HepG2 (cell line): Measurements from ENCODE around the gene CCDC154. TPM values are rescaled to one million over a fixed set of nuclear protein-coding genes. Genes with fewer than 3 reads are reported as not detected.

Experiments
- AGO2 ChIP-seq: fragments of 200-400 bp; formaldehyde crosslinking; optimal IDR thresholded peaks from 2 replicates; pipeline ENCODE3; 2017; ENCODE audit warnings: mild to moderate bottlenecking, low read depth, low read length, moderate library complexity
- ATAD3A ChIP-seq: sonication (generic); formaldehyde crosslinking; IDR thresholded peaks from 2 replicates; pipeline ENCODE4 v1.4.0; 2020; ENCODE audit warnings: missing genetic modification reagents
- CAMTA2 ChIP-seq: sonication (generic); formaldehyde crosslinking; IDR thresholded peaks from 2 replicates; pipeline ENCODE4 v1.4.0; 2020; ENCODE audit warnings: mild to moderate bottlenecking, missing genetic modification reagents, borderline replicate concordance
- CCAR2 ChIP-seq: fragments of 200-400 bp; formaldehyde crosslinking; optimal IDR thresholded peaks from 2 replicates; pipeline ENCODE3; 2018; ENCODE audit warnings: low read depth, mild to moderate bottlenecking, low read length, moderate library complexity
- HOXA5 ChIP-seq: sonication (generic); formaldehyde crosslinking; IDR thresholded peaks from 2 replicates; pipeline ENCODE4 v1.4.0; 2020; ENCODE audit warnings: missing genetic modification reagents
- IRX3 ChIP-seq: sonication (generic); formaldehyde crosslinking; IDR thresholded peaks from 2 replicates; pipeline ENCODE4 v1.8.1; 2023; ENCODE audit warnings: mild to moderate bottlenecking, low read depth, missing genetic modification reagents, borderline replicate concordance
- MEIS2 ChIP-seq: sonication (generic); formaldehyde crosslinking; IDR thresholded peaks from 2 replicates; pipeline ENCODE4 v1.9.0; 2021; ENCODE audit warnings: mild to moderate bottlenecking, missing genetic modification reagents
- MLLT10 ChIP-seq: sonication (generic); formaldehyde crosslinking; IDR thresholded peaks from 2 replicates; pipeline ENCODE4 v1.4.0; 2020; ENCODE audit warnings: missing genetic modification reagents
- NFE2L1 ChIP-seq: sonication (generic); formaldehyde crosslinking; IDR thresholded peaks from 2 replicates; pipeline ENCODE4 v1.4.0; 2020; ENCODE audit warnings: missing genetic modification reagents, mild to moderate bottlenecking, borderline replicate concordance
- ONECUT2 ChIP-seq: sonication (generic); formaldehyde crosslinking; IDR thresholded peaks from 2 replicates; pipeline ENCODE4 v1.4.0; 2020; ENCODE audit warnings: missing genetic modification reagents
- PHF8 ChIP-seq: sonication (generic); formaldehyde crosslinking; IDR thresholded peaks from 2 replicates; pipeline ENCODE4 v1.5.0; 2020; ENCODE audit warnings: missing genetic modification reagents
- PRMT3 ChIP-seq: sonication (generic); formaldehyde crosslinking; IDR thresholded peaks from 2 replicates; pipeline ENCODE4 v1.8.1; 2022; ENCODE audit warnings: low read depth, mild to moderate bottlenecking, moderate library complexity, missing genetic modification reagents, borderline replicate concordance
- SAP130 ChIP-seq: IDR thresholded peaks from 2 replicates; pipeline ENCODE4 v1.6.1; 2016; ENCODE audit warnings: low read depth
- ZEB1 ChIP-seq: IDR thresholded peaks from 2 replicates; pipeline ENCODE4 v1.6.1; 2012; ENCODE audit warnings: mild to moderate bottlenecking, low read depth, inconsistent platforms; ENCODE audit not compliant: insufficient replicate concordance
- ZNF20 ChIP-seq: sonication (generic); formaldehyde crosslinking; IDR thresholded peaks from 2 replicates; pipeline ENCODE4 v1.4.0; 2020; ENCODE audit warnings: mild to moderate bottlenecking, moderate library complexity, missing genetic modification reagents
- ZNF224 ChIP-seq: sonication (generic); formaldehyde crosslinking; IDR thresholded peaks from 2 replicates; pipeline ENCODE4 v1.5.0; 2020; ENCODE audit warnings: mild to moderate bottlenecking, missing genetic modification reagents
- ZNF766 ChIP-seq: sonication (generic); formaldehyde crosslinking; IDR thresholded peaks from 2 replicates; pipeline ENCODE4 v1.5.0; 2020; ENCODE audit warnings: missing genetic modification reagents, borderline replicate concordance
- polyA plus RNA-seq, 8 experiments: library from polyadenylated mRNA; depleted of rRNA in 3 of 8; stranded (reverse) in 7 of 8; unstranded in 1 of 8; fragments of >200 nt; fragmentation: Illumina TruSeq in 4 of 8; extraction: Trizol in 4 of 8; gene quantifications; 2 replicates each; pipeline versions ENCODE4 v1.2.1 to v1.2.3, GENCODE V29; 2011 to 2016; ENCODE audit warnings: low read depth in 4 of 8, missing spikeins in 1 of 8, mixed read lengths in 1 of 8; ENCODE audit not compliant: insufficient read depth in 1 of 8
- total RNA-seq, 5 experiments: library from RNA; depleted of rRNA; stranded (reverse); fragments of >200 nt; fragmentation: Illumina TruSeq; extraction: Trizol; gene quantifications; 2 replicates each; pipeline ENCODE4 v1.2.3, GENCODE V29; 2016; ENCODE audit warnings: low read depth in 1 of 5
- TF ChIP-seq, protein P1 (sequence below): conservative IDR thresholded peaks from 2 replicates; pipeline ENCODE4 v1.6.1; 2018; ENCODE audit warnings: missing genetic modification reagents
- TF ChIP-seq, protein P2 (sequence below): sonication (generic); formaldehyde crosslinking; IDR thresholded peaks from 2 replicates; pipeline ENCODE4 v1.5.0; 2020; ENCODE audit warnings: mild to moderate bottlenecking, missing genetic modification reagents, borderline replicate concordance
- TF ChIP-seq, protein P3 (sequence below): sonication (generic); formaldehyde crosslinking; IDR thresholded peaks from 2 replicates; pipeline ENCODE4 v1.4.0; 2020; ENCODE audit warnings: missing genetic modification reagents

CCDC154 gene
- total and polyA plus RNA-seq, 2 of the 13 experiments (the other 11 are each of a cell fraction or from before 2014, with no cell fraction given), result 0.92 to 1.5 TPM

DNA sequence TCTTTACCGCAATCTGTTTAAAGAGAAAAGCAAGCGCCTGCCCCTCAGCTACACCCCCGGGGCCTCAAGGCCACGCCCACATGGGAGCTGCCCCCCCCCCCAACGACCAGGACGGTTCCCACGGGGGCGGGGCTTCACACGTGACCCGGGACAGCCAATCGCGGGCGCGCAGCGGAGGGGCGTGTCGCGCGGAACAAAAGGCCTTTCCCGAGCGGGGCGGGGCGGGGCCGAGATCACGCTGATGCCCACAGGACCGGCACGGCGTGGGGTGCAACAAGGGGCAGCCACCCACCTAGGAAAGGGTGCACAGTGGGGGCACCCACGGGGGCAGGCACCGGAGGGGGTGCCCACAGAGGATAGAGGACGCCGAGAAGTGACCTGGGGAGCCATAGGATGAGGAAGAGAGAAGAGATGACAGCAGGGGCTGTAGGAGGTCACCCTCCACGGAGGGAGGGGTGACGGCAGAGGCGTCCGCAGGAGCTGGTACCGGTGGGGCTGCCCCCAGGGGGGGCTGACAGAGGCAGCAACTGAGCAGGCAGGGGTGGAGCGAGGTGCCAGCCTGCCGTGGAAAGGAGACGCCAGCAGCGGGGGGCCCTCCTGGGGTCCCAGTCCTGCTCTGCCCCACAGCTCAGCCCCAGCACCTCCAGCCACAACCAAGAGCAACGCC is 36.1 kb downstream of the CCDC154 start (continued):
- TF ChIP-seq, protein P1, sequence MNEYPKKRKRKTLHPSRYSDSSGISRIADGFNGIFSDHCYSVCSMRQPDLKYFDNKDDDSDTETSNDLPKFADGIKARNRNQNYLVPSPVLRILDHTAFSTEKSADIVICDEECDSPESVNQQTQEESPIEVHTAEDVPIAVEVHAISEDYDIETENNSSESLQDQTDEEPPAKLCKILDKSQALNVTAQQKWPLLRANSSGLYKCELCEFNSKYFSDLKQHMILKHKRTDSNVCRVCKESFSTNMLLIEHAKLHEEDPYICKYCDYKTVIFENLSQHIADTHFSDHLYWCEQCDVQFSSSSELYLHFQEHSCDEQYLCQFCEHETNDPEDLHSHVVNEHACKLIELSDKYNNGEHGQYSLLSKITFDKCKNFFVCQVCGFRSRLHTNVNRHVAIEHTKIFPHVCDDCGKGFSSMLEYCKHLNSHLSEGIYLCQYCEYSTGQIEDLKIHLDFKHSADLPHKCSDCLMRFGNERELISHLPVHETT, result no peak
- TF ChIP-seq ZNF224 (CRISPR knock-in tag), result no peak
- TF ChIP-seq CAMTA2 (CRISPR knock-in tag), result no peak
- TF ChIP-seq ZNF766 (CRISPR knock-in tag), result no peak
- TF ChIP-seq CCAR2, result no peak
- TF ChIP-seq ZEB1, result no peak
- TF ChIP-seq, protein P2, sequence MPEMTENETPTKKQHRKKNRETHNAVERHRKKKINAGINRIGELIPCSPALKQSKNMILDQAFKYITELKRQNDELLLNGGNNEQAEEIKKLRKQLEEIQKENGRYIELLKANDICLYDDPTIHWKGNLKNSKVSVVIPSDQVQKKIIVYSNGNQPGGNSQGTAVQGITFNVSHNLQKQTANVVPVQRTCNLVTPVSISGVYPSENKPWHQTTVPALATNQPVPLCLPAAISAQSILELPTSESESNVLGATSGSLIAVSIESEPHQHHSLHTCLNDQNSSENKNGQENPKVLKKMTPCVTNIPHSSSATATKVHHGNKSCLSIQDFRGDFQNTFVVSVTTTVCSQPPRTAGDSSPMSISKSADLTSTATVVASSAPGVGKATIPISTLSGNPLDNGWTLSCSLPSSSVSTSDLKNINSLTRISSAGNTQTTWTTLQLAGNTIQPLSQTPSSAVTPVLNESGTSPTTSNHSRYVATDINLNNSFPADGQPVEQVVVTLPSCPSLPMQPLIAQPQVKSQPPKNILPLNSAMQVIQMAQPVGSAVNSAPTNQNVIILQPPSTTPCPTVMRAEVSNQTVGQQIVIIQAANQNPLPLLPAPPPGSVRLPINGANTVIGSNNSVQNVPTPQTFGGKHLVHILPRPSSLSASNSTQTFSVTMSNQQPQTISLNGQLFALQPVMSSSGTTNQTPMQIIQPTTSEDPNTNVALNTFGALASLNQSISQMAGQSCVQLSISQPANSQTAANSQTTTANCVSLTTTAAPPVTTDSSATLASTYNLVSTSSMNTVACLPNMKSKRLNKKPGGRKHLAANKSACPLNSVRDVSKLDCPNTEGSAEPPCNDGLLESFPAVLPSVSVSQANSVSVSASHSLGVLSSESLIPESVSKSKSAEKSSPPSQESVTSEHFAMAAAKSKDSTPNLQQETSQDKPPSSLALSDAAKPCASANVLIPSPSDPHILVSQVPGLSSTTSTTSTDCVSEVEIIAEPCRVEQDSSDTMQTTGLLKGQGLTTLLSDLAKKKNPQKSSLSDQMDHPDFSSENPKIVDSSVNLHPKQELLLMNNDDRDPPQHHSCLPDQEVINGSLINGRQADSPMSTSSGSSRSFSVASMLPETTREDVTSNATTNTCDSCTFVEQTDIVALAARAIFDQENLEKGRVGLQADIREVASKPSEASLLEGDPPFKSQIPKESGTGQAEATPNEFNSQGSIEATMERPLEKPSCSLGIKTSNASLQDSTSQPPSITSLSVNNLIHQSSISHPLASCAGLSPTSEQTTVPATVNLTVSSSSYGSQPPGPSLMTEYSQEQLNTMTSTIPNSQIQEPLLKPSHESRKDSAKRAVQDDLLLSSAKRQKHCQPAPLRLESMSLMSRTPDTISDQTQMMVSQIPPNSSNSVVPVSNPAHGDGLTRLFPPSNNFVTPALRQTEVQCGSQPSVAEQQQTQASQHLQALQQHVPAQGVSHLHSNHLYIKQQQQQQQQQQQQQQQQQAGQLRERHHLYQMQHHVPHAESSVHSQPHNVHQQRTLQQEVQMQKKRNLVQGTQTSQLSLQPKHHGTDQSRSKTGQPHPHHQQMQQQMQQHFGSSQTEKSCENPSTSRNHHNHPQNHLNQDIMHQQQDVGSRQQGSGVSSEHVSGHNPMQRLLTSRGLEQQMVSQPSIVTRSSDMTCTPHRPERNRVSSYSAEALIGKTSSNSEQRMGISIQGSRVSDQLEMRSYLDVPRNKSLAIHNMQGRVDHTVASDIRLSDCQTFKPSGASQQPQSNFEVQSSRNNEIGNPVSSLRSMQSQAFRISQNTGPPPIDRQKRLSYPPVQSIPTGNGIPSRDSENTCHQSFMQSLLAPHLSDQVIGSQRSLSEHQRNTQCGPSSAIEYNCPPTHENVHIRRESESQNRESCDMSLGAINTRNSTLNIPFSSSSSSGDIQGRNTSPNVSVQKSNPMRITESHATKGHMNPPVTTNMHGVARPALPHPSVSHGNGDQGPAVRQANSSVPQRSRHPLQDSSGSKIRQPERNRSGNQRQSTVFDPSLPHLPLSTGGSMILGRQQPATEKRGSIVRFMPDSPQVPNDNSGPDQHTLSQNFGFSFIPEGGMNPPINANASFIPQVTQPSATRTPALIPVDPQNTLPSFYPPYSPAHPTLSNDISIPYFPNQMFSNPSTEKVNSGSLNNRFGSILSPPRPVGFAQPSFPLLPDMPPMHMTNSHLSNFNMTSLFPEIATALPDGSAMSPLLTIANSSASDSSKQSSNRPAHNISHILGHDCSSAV (CRISPR knock-in tag), result no peak
- no peak for TF ChIP-seq ONECUT2 (CRISPR knock-in tag)
- no peak for TF ChIP-seq ATAD3A (CRISPR knock-in tag)
- no peak for TF ChIP-seq AGO2
- 0 out of 2 replicates have a peak, but pooled peaks have one; percentile 41 for TF ChIP-seq HOXA5
- no peak for TF ChIP-seq IRX3 (CRISPR knock-in tag)
- TF ChIP-seq PRMT3 (CRISPR knock-in tag), result no peak
- peak; percentile 91 for TF ChIP-seq SAP130 (CRISPR knock-in tag)
- TF ChIP-seq MEIS2 (CRISPR knock-in tag), result no peak
- TF ChIP-seq ZNF20 (CRISPR knock-in tag), result no peak
- TF ChIP-seq, protein P3, sequence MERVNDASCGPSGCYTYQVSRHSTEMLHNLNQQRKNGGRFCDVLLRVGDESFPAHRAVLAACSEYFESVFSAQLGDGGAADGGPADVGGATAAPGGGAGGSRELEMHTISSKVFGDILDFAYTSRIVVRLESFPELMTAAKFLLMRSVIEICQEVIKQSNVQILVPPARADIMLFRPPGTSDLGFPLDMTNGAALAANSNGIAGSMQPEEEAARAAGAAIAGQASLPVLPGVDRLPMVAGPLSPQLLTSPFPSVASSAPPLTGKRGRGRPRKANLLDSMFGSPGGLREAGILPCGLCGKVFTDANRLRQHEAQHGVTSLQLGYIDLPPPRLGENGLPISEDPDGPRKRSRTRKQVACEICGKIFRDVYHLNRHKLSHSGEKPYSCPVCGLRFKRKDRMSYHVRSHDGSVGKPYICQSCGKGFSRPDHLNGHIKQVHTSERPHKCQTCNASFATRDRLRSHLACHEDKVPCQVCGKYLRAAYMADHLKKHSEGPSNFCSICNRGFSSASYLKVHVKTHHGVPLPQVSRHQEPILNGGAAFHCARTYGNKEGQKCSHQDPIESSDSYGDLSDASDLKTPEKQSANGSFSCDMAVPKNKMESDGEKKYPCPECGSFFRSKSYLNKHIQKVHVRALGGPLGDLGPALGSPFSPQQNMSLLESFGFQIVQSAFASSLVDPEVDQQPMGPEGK (CRISPR knock-in tag), result peak; percentile 99
- TF ChIP-seq PHF8 (CRISPR knock-in tag), result no peak
- TF ChIP-seq NFE2L1, result no peak
- TF ChIP-seq MLLT10 (CRISPR knock-in tag), result no peak
